ENCODE results near the gene MRTFB. TPM values are rescaled to one million over a fixed set of nuclear protein-coding genes. Genes with fewer than 3 reads are reported as not detected.

MRTFB gene
- total and polyA plus RNA-seq, 2 of the 13 experiments (the other 11 are each of a cell fraction or from before 2014, with no cell fraction given) = 11.4 to 14.0 TPM

GRCh38 chr16:14249291-14250032 lies 178.3 kb downstream of the MRTFB start (continued):
- no peak for TF ChIP-seq ZNF513 (CRISPR knock-in tag; conservative IDR thresholded peaks at IDR 0.05)
- TF ChIP-seq HNRNPUL1 (IDR thresholded peaks at IDR 0.05; ENCODE audit: low read depth, low read length) = no peak
- TF ChIP-seq MEF2D (CRISPR knock-in tag; IDR thresholded peaks at IDR 0.05) = peak; percentile 46; the same call in 1 of the 2 replicates
- peak; percentile 24; the same call in 1 of the 2 replicates for TF ChIP-seq ZNF362 (CRISPR knock-in tag; IDR thresholded peaks at IDR 0.05; ENCODE audit: borderline replicate concordance)
- no peak for TF ChIP-seq ZNF784 (CRISPR knock-in tag; IDR thresholded peaks at IDR 0.05; ENCODE audit: borderline replicate concordance)
- 0 out of 2 replicates have a peak, but pooled peaks have one; percentile 31 for TF ChIP-seq ZNF773 (CRISPR knock-in tag; IDR thresholded peaks at IDR 0.05; ENCODE audit: borderline replicate concordance)
- peak; percentile 40 for TF ChIP-seq ASH2L (IDR thresholded peaks at IDR 0.05; ENCODE audit: insufficient read length, low read depth, low read length)
- 0 out of 2 replicates have a peak, but pooled peaks have one; percentile 36 for TF ChIP-seq XBP1 (CRISPR knock-in tag; IDR thresholded peaks at IDR 0.05)
- TF ChIP-seq ZFP36L1 (CRISPR knock-in tag; IDR thresholded peaks at IDR 0.05) = 0 out of 2 replicates have a peak, but pooled peaks have one; percentile 48
- TF ChIP-seq TEAD3 (CRISPR knock-in tag; optimal IDR thresholded peaks at IDR 0.05; ENCODE audit: borderline replicate concordance) = peak; percentile 48
- no peak for TF ChIP-seq HDAC1 (CRISPR knock-in tag; IDR thresholded peaks at IDR 0.05)
- TF ChIP-seq CREM (IDR thresholded peaks at IDR 0.05) = no peak
- TF ChIP-seq CREM (CRISPR knock-in tag; IDR thresholded peaks at IDR 0.05) = no peak
- no peak for TF ChIP-seq HOMEZ (CRISPR knock-in tag; IDR thresholded peaks at IDR 0.05; ENCODE audit: low read depth)
- 0 out of 2 replicates have a peak, but pooled peaks have one; percentile 50 for TF ChIP-seq ZSCAN20 (CRISPR knock-in tag; IDR thresholded peaks at IDR 0.05; ENCODE audit: borderline replicate concordance)
- TF ChIP-seq DMAP1 (CRISPR knock-in tag; IDR thresholded peaks at IDR 0.05) = no peak
- TF ChIP-seq ZNF331 (CRISPR knock-in tag; IDR thresholded peaks at IDR 0.05) = 0 out of 2 replicates have a peak, but pooled peaks have one; percentile 21
- 0 out of 2 replicates have a peak, but pooled peaks have one; percentile 21 for TF ChIP-seq MED1 (CRISPR knock-in tag; IDR thresholded peaks at IDR 0.05)
- no peak for TF ChIP-seq ZBTB38 (CRISPR knock-in tag; IDR thresholded peaks at IDR 0.05)
- no peak for TF ChIP-seq GABPA (IDR thresholded peaks at IDR 0.05; ENCODE audit: low read depth, low read length)
- no peak for TF ChIP-seq GABPA (CRISPR knock-in tag; IDR thresholded peaks at IDR 0.05; ENCODE audit: low read depth)
- TF ChIP-seq DDIT3 (CRISPR knock-in tag; IDR thresholded peaks at IDR 0.05) = no peak
- TF ChIP-seq KAT8 (CRISPR knock-in tag; IDR thresholded peaks at IDR 0.05) = 0 out of 2 replicates have a peak, but pooled peaks have one; percentile 19
- TF ChIP-seq DNMT3B (CRISPR knock-in tag; conservative IDR thresholded peaks at IDR 0.05) = peak; percentile 79; the same call in 1 of the 2 replicates
- TF ChIP-seq MBD4 (IDR thresholded peaks at IDR 0.05; ENCODE audit: borderline replicate concordance, low read length) = 0 out of 2 replicates have a peak, but pooled peaks have one; percentile 55
- TF ChIP-seq RAD21 (CRISPR knock-in tag; IDR thresholded peaks at IDR 0.05) = peak; percentile 88
- no peak for TF ChIP-seq GZF1 (CRISPR knock-in tag; IDR thresholded peaks at IDR 0.05)

Measured in HepG2 (cell line).